ENCODE data around the gene POLK.

POLK gene

DNA sequence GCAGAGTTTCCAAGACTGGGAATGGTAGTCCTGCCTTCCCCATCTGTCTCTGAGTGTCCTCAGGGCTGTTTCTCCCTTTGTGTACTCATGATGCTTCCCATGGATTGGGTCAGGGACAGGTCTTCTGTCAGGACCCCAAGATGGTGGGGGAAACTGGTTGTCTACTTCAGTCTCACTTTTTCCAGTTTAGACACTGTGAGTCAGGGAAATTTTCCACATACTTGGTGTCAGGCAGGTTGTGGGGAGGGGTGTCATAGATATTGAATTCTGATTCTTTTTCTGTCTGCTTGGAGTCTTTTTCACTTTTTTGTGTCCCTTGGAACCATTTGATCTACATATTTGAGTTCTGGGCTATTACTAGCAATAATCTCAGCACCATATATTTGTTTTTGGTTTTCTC lies 10.3 kb downstream of the POLK start:
- H4K20me1 ChIP-seq (ENCODE audit: insufficient read depth, low read length), result no peaks in the 10 kb centered on the region
- peaks cover 69% of the 10 kb centered on the region for H3K79me2 ChIP-seq (ENCODE audit: low read length)

DNA sequence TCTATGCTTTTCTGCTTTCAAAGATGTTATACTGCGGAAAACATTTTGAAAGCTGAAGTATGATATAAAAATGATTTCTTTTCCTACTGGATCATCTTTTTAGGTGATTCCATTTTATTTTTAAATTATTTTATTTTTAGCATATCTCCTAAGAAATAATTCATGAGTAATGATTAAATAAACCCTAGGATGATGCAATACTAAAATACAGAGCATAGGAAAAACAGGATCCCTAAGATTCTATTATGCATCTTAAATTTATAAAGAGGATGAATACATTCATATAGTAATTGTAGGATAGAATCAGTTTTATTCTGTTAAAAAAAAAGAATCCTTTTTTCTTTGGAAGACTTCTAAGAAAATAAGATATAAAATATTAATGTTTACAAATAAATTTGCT lies 10.9 kb downstream of the POLK start:
- H3K27ac ChIP-seq (ENCODE audit: low read length), result no peak overlapping the region
- no peak overlapping the region for H3K4me3 ChIP-seq (ENCODE audit: low read length)
- no peaks in the 10 kb centered on the region for H3K9me3 ChIP-seq (replicated peaks; ENCODE audit: insufficient read depth, low read length)
- H4K20me1 ChIP-seq (ENCODE audit: insufficient read depth, low read length), result no peaks in the 10 kb centered on the region
- H3K4me1 ChIP-seq (ENCODE audit: low read length), result peaks cover 24% of the 10 kb centered on the region
- H3F3A ChIP-seq (ENCODE audit: insufficient read depth, low read length), result peaks cover 11% of the 10 kb centered on the region
- H3K4me2 ChIP-seq (ENCODE audit: low read depth, low read length), result no peak overlapping the region
- no peaks in the 10 kb centered on the region for H3K9me2 ChIP-seq (replicated peaks; ENCODE audit: insufficient read depth, low read length)
- no peak overlapping the region for H3K9ac ChIP-seq (ENCODE audit: low read length)
- H2AFZ ChIP-seq (ENCODE audit: low read length), result no peak overlapping the region
- H3K27me3 ChIP-seq (replicated peaks; ENCODE audit: insufficient read depth, low read length), result no peaks in the 10 kb centered on the region
- no peaks in the 10 kb centered on the region for H3K36me3 ChIP-seq (replicated peaks; ENCODE audit: insufficient read depth, low read length)
- peaks cover 65% of the 10 kb centered on the region for H3K79me2 ChIP-seq (ENCODE audit: low read length)
- DNase-seq, result no peak
- TF ChIP-seq EZH2phosphoT487 (IDR thresholded peaks at IDR 0.05; ENCODE audit: low read length) (no peak), EZH2 (optimal IDR thresholded peaks at IDR 0.05; ENCODE audit: low read depth, low read length) (no peak)
- TF ChIP-seq, protein P1, sequence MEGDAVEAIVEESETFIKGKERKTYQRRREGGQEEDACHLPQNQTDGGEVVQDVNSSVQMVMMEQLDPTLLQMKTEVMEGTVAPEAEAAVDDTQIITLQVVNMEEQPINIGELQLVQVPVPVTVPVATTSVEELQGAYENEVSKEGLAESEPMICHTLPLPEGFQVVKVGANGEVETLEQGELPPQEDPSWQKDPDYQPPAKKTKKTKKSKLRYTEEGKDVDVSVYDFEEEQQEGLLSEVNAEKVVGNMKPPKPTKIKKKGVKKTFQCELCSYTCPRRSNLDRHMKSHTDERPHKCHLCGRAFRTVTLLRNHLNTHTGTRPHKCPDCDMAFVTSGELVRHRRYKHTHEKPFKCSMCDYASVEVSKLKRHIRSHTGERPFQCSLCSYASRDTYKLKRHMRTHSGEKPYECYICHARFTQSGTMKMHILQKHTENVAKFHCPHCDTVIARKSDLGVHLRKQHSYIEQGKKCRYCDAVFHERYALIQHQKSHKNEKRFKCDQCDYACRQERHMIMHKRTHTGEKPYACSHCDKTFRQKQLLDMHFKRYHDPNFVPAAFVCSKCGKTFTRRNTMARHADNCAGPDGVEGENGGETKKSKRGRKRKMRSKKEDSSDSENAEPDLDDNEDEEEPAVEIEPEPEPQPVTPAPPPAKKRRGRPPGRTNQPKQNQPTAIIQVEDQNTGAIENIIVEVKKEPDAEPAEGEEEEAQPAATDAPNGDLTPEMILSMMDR (IDR thresholded peaks at IDR 0.05; ENCODE audit: low read length), result no peak

More for the DNA sequence above, 10.3 kb downstream of the POLK start:
- Histone ChIP-seq H3K9me3 (replicated peaks; ENCODE audit: insufficient read depth, low read length) (no peaks in the 10 kb centered on the region), H3K9ac (ENCODE audit: low read length) (no peak overlapping the region), H3K4me2 (ENCODE audit: low read depth, low read length) (no peak overlapping the region), H3K4me3 (ENCODE audit: low read length) (no peak overlapping the region), H3F3A (ENCODE audit: insufficient read depth, low read length) (peaks cover 11% of the 10 kb centered on the region), H3K9me2 (replicated peaks; ENCODE audit: insufficient read depth, low read length) (no peaks in the 10 kb centered on the region), H3K36me3 (replicated peaks; ENCODE audit: insufficient read depth, low read length) (no peaks in the 10 kb centered on the region), H3K27ac (ENCODE audit: low read length) (no peak overlapping the region), H2AFZ (ENCODE audit: low read length) (no peak overlapping the region), H3K27me3 (replicated peaks; ENCODE audit: insufficient read depth, low read length) (no peaks in the 10 kb centered on the region), H3K4me1 (ENCODE audit: low read length) (peaks cover 24% of the 10 kb centered on the region)
- no peak for DNase-seq
- no peak for TF ChIP-seq EZH2phosphoT487 (IDR thresholded peaks at IDR 0.05; ENCODE audit: low read length)
- no peak for TF ChIP-seq EZH2 (optimal IDR thresholded peaks at IDR 0.05; ENCODE audit: low read depth, low read length)
- TF ChIP-seq, protein P1 (IDR thresholded peaks at IDR 0.05; ENCODE audit: low read length), result no peak

DNA sequence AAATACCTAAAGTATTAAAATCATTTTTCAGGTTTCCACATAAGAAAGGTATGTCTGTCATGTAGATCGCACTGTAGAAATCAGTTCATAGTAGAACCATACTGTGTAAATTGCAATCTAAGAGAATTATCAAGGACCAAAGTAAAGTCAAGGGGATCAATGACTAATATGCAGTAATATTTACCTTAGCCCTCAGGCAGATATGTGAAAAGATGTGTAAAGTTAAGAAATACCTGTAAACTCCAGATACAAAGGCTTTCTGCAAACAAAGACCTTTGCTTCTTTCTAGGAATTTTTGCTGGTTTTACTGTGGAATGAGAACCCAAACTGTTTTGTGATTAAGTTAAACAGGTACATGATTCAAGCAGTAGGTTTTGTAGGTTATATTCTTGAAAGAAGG lies 11.6 kb downstream of the POLK start:
- H4K20me1 ChIP-seq (ENCODE audit: insufficient read depth, low read length), result no peaks in the 10 kb centered on the region
- H3K4me3 ChIP-seq (ENCODE audit: low read length), result peak overlapping the region; percentile 4; the same call in 1 of the 2 replicates
- H3K9ac ChIP-seq (ENCODE audit: low read length), result no peak overlapping the region
- DNase-seq, result no peak
- H3K9me3 ChIP-seq (replicated peaks; ENCODE audit: insufficient read depth, low read length), result no peaks in the 10 kb centered on the region
- peaks cover 11% of the 10 kb centered on the region for H3F3A ChIP-seq (ENCODE audit: insufficient read depth, low read length)
- peak overlapping the region; percentile 10; the same call in 1 of the 2 replicates for H3K4me2 ChIP-seq (ENCODE audit: low read depth, low read length)
- no peak overlapping the region for H2AFZ ChIP-seq (ENCODE audit: low read length)
- peaks cover 58% of the 10 kb centered on the region for H3K79me2 ChIP-seq (ENCODE audit: low read length)
- TF ChIP-seq EZH2phosphoT487 (IDR thresholded peaks at IDR 0.05; ENCODE audit: low read length) (no peak), EZH2 (optimal IDR thresholded peaks at IDR 0.05; ENCODE audit: low read depth, low read length) (no peak)
- TF ChIP-seq, protein P1 (IDR thresholded peaks at IDR 0.05; ENCODE audit: low read length), result no peak
- H3K4me1 ChIP-seq (ENCODE audit: low read length), result peaks cover 24% of the 10 kb centered on the region
- H3K9me2 ChIP-seq (replicated peaks; ENCODE audit: insufficient read depth, low read length), result no peaks in the 10 kb centered on the region
- no peaks in the 10 kb centered on the region for H3K27me3 ChIP-seq (replicated peaks; ENCODE audit: insufficient read depth, low read length)
- H3K36me3 ChIP-seq (replicated peaks; ENCODE audit: insufficient read depth, low read length), result no peaks in the 10 kb centered on the region; the same call in 1 of the 2 replicates
- peak overlapping the region; percentile 47; the same call in 1 of the 2 replicates for H3K27ac ChIP-seq (ENCODE audit: low read length)
